DND-41 (cell line): ENCODE data around the gene PRKCE.

Source experiments
- ATAC-seq: fragments of 200-7000 bp; cut with Tn5 transposase; 3 replicates; pipeline ENCODE4 v1.9.1; 2021; ENCODE audit warnings: low read depth; ENCODE audit not compliant: insufficient read depth
- DNase-seq: peaks from one replicate; pipeline ENCODE4 v3.0.0-alpha.2; 2020
- H2AFZ ChIP-seq: 2 replicates; pipeline ENCODE4 v1.6.0; 2012; ENCODE audit warnings: low read depth, low read length
- H3K27ac ChIP-seq: 2 replicates; pipeline ENCODE4 v1.5.1; 2012; ENCODE audit warnings: low read length, inconsistent platforms
- H3K27me3 ChIP-seq: fragments of 200-600 bp; sonication (generic); 2 replicates; pipeline ENCODE4 v1.6.0; 2012; ENCODE audit warnings: low read length, mild to moderate bottlenecking, inconsistent platforms; ENCODE audit not compliant: insufficient read depth, poor library complexity
- H3K36me3 ChIP-seq: 2 replicates; pipeline ENCODE4 v1.5.1; 2012; ENCODE audit warnings: low read length, inconsistent platforms; ENCODE audit not compliant: insufficient read depth
- H3K4me1 ChIP-seq: 2 replicates; pipeline ENCODE4 v1.5.1; 2012; ENCODE audit warnings: mild to moderate bottlenecking, low read length; ENCODE audit not compliant: insufficient read depth
- H3K4me2 ChIP-seq: 2 replicates; pipeline ENCODE4 v1.6.0; 2012; ENCODE audit warnings: mild to moderate bottlenecking, moderate library complexity, low read length, inconsistent platforms; ENCODE audit not compliant: insufficient read depth
- H3K4me3 ChIP-seq, 2 experiments: fragments of 200-600 bp in 1 of 2; shearing (Covaris generic) in 1 of 2; 2 replicates each; pipeline ENCODE4 v1.5.1; 2012 to 2016; ENCODE audit warnings: inconsistent platforms in 2 of 2, low read length in 2 of 2, mild to moderate bottlenecking in 2 of 2, low read depth in 1 of 2, moderate library complexity in 1 of 2
- H3K79me2 ChIP-seq: 2 replicates; pipeline ENCODE4 v1.6.0; 2012; ENCODE audit warnings: low read length, inconsistent platforms; ENCODE audit not compliant: insufficient read depth
- H3K9ac ChIP-seq: 2 replicates; pipeline ENCODE4 v1.6.0; 2012; ENCODE audit warnings: low read depth, mild to moderate bottlenecking, inconsistent platforms, low read length, moderate library complexity
- H3K9me3 ChIP-seq: 2 replicates; pipeline ENCODE4 v1.5.1; 2012; ENCODE audit warnings: low read length, moderate library complexity, mild to moderate bottlenecking, inconsistent platforms; ENCODE audit not compliant: insufficient read depth, severe bottlenecking
- H4K20me1 ChIP-seq: 2 replicates; pipeline ENCODE4 v1.6.0; 2012; ENCODE audit warnings: low read length; ENCODE audit not compliant: insufficient read depth
- CTCF ChIP-seq: IDR thresholded peaks from 2 replicates; pipeline ENCODE4 v1.5.1; 2012; ENCODE audit warnings: borderline replicate concordance, low read length, moderate library complexity, mild to moderate bottlenecking; ENCODE audit not compliant: poor library complexity, severe bottlenecking; ENCODE audit errors: extremely low read depth
- EZH2 ChIP-seq: IDR thresholded peaks from 3 replicates; pipeline ENCODE4 v1.6.1; 2012; ENCODE audit warnings: borderline replicate concordance, low read depth, mild to moderate bottlenecking, moderate library complexity, low read length, inconsistent platforms; ENCODE audit not compliant: severe bottlenecking

PRKCE gene

DNA sequence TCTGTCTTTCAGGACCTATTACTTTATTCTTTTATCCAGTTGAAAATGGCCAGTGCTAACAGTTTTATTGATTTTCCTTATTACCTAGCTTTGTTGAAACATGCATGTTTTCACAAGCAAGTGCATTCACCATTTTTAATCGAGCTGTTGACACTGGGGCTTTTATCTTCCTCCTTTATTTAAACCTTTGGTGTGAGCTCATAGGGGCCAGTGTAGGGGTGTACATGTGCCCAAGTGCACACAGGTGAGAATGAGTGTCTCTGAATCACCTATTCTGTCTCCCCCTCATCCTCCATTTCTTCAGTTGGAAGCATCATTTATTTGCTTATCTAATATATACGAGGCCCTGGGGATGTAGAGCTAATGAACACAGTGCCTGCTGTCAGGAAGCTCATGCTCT is 199.1 kb downstream of the PRKCE start:
- Histone ChIP-seq H3K4me3 (no peak overlapping the region), H3K36me3 (no peaks in the 10 kb centered on the region), H3K27me3 (no peaks in the 10 kb centered on the region), H3K4me1 (peaks cover 22% of the 10 kb centered on the region), H4K20me1 (no peaks in the 10 kb centered on the region), H3K9me3 (no peaks in the 10 kb centered on the region), H3K79me2 (no peaks in the 10 kb centered on the region), H3K9ac (no peak overlapping the region), H3K27ac (no peak overlapping the region), H2AFZ (no peak overlapping the region), H3K4me2 (no peak overlapping the region)
- TF ChIP-seq EZH2 (no peak), CTCF (no peak)
- DNase-seq (no peak), ATAC-seq (no peak)

- H3K9ac ChIP-seq = no peak overlapping the region
- TF ChIP-seq EZH2 (no peak), CTCF (no peak)
- no peaks in the 10 kb centered on the region for H4K20me1 ChIP-seq
- no peak overlapping the region for H3K27ac ChIP-seq
- H3K79me2 ChIP-seq = no peaks in the 10 kb centered on the region
- no peak overlapping the region for H2AFZ ChIP-seq
- DNase-seq (no peak), ATAC-seq (no peak)
- no peak overlapping the region for H3K4me3 ChIP-seq
- H3K36me3 ChIP-seq = no peaks in the 10 kb centered on the region
- H3K9me3 ChIP-seq = no peaks in the 10 kb centered on the region
- no peak overlapping the region for H3K4me2 ChIP-seq
- H3K27me3 ChIP-seq = no peaks in the 10 kb centered on the region
- peaks cover 18% of the 10 kb centered on the region for H3K4me1 ChIP-seq
These were observed 199.6 kb downstream of the PRKCE start for GRCh38 chr2:45851111-45851510.

GRCh38 chr2:45851576-45852304 is 200.3 kb downstream of the PRKCE start:
- Histone ChIP-seq H2AFZ (no peak overlapping the region), H3K9me3 (no peaks in the 10 kb centered on the region), H3K4me1 (peaks cover 21% of the 10 kb centered on the region), H3K9ac (no peak overlapping the region), H3K4me3 (no peak overlapping the region), H4K20me1 (no peaks in the 10 kb centered on the region), H3K4me2 (no peak overlapping the region), H3K79me2 (no peaks in the 10 kb centered on the region), H3K36me3 (no peaks in the 10 kb centered on the region), H3K27ac (no peak overlapping the region), H3K27me3 (no peaks in the 10 kb centered on the region)
- no peak for ATAC-seq
- no peak for TF ChIP-seq CTCF
- TF ChIP-seq EZH2 = no peak
- DNase-seq = no peak
